GM12878 (cell line): ENCODE results near the gene JDP2.
A peak's percentile ranks its signal among the peaks of the same experiment; 100 is the strongest.

ENCODE experiments used
- CBX3 ChIP-seq: fragments of 200-600 bp; sonication (generic); IDR thresholded peaks from 2 replicates; pipeline ENCODE4 v1.6.1; 2016; ENCODE audit warnings: low read depth, borderline replicate concordance
- CEBPB ChIP-seq, 2 experiments: fragments of 150-350 bp in 1 of 2; IDR thresholded peaks; 2 replicates each; pipeline ENCODE4 v1.6.1; 2012 to 2014; ENCODE audit warnings: low read depth in 2 of 2, low read length in 2 of 2, borderline replicate concordance in 1 of 2, inconsistent platforms in 1 of 2
- EZH2 ChIP-seq: IDR thresholded peaks from 2 replicates; pipeline ENCODE4 v1.6.1; 2012; ENCODE audit warnings: low read depth, mild to moderate bottlenecking, control low read depth, inconsistent platforms, low read length, borderline replicate concordance; ENCODE audit not compliant: control insufficient read depth
- HDAC6 ChIP-seq: fragments of 200-600 bp; sonication (generic); IDR thresholded peaks from one replicate; pipeline ENCODE4 v1.8.0; 2017; ENCODE audit warnings: antibody characterized with exemption; ENCODE audit not compliant: unreplicated experiment
- POLR2A ChIP-seq: IDR thresholded peaks from 2 replicates; pipeline ENCODE4 v1.6.1; 2011; ENCODE audit warnings: low read depth, mild to moderate bottlenecking, low read length
- POLR2AphosphoS5 ChIP-seq: IDR thresholded peaks from 2 replicates; pipeline ENCODE4 v1.6.1; 2011; ENCODE audit warnings: mild to moderate bottlenecking, low read length, inconsistent platforms
- RCOR1 ChIP-seq: conservative IDR thresholded peaks from 2 replicates; pipeline ENCODE4 v1.6.1; 2012; ENCODE audit warnings: low read depth, low read length, improper control_type of control experiment
- TCF3 ChIP-seq: IDR thresholded peaks from 2 replicates; pipeline ENCODE4 v1.6.1; 2012; ENCODE audit warnings: low read depth, mild to moderate bottlenecking, low read length, borderline replicate concordance; ENCODE audit not compliant: insufficient read depth
- YY1 ChIP-seq: IDR thresholded peaks from 2 replicates; pipeline ENCODE4 v1.6.1; 2011; ENCODE audit warnings: low read depth, mild to moderate bottlenecking, low read length
- TF ChIP-seq, protein P1 (sequence below), 3 experiments: IDR thresholded peaks in 2 of 3; conservative IDR thresholded peaks in 1 of 3; 2 replicates each; pipeline ENCODE4 v1.5.1; 2011; ENCODE audit warnings: low read depth in 3 of 3, low read length in 3 of 3, mild to moderate bottlenecking in 3 of 3, control low read depth in 2 of 3, moderate library complexity in 2 of 3, inconsistent platforms in 1 of 3, mixed read lengths in 1 of 3; ENCODE audit not compliant: control insufficient read depth in 2 of 3, insufficient read depth in 1 of 3; ENCODE audit errors: extremely low read depth in 1 of 3
- TF ChIP-seq, protein P2 (sequence below): fragments of 450-650 bp; IDR thresholded peaks from 2 replicates; pipeline ENCODE4 v1.6.1; 2016; ENCODE audit warnings: mild to moderate bottlenecking, moderate library complexity, borderline replicate concordance
- TF ChIP-seq, protein P3 (sequence below): fragments of 450-650 bp; IDR thresholded peaks from 2 replicates; pipeline ENCODE4 v1.6.1; 2016; ENCODE audit warnings: mild to moderate bottlenecking
- TF ChIP-seq, protein P4 (sequence below): fragments of 450-650 bp; IDR thresholded peaks from 2 replicates; pipeline ENCODE4 v1.6.1; 2017; ENCODE audit warnings: mild to moderate bottlenecking

DNA sequence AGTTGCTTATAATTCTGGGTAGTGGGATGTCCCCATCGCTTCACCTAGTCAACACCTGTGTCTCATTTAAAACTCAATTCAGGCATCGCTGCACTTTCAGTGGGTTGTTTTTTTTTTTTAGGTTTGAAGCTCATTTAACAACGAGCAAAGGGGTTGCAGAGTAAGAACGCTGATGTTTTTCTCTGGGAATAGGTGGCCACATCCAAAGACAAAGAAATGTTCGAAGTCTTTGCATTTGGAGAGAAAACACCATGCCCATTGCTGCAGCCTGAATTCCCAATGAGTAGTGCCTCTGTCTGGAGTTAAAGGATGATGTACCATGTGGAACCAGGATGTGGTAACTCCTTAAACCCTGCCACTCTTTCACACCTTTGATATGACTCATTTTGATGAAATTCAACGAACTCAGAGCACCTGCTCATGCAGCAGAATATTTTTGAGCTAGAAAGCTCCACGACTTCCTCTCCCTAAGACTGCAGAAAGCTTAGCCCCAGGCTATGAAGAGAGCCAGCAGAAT is 59.4 kb downstream of the JDP2 start:
- no peak for TF ChIP-seq YY1
- no peak for TF ChIP-seq POLR2A
- no peak for TF ChIP-seq EZH2
- TF ChIP-seq, protein P1, sequence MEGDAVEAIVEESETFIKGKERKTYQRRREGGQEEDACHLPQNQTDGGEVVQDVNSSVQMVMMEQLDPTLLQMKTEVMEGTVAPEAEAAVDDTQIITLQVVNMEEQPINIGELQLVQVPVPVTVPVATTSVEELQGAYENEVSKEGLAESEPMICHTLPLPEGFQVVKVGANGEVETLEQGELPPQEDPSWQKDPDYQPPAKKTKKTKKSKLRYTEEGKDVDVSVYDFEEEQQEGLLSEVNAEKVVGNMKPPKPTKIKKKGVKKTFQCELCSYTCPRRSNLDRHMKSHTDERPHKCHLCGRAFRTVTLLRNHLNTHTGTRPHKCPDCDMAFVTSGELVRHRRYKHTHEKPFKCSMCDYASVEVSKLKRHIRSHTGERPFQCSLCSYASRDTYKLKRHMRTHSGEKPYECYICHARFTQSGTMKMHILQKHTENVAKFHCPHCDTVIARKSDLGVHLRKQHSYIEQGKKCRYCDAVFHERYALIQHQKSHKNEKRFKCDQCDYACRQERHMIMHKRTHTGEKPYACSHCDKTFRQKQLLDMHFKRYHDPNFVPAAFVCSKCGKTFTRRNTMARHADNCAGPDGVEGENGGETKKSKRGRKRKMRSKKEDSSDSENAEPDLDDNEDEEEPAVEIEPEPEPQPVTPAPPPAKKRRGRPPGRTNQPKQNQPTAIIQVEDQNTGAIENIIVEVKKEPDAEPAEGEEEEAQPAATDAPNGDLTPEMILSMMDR (IDR thresholded peaks at IDR 0.05 in 2 of 3, conservative IDR thresholded peaks at IDR 0.05 in 1 of 3; ENCODE audit: control insufficient read depth in 2 of 3, extremely low read depth in 1 of 3, insufficient read depth in 1 of 3, low read depth in 3 of 3, low read length in 3 of 3), result no peak
- TF ChIP-seq TCF3, result peak; percentile 93
- TF ChIP-seq POLR2AphosphoS5, result no peak
- no peak for TF ChIP-seq CBX3
- TF ChIP-seq, protein P2, sequence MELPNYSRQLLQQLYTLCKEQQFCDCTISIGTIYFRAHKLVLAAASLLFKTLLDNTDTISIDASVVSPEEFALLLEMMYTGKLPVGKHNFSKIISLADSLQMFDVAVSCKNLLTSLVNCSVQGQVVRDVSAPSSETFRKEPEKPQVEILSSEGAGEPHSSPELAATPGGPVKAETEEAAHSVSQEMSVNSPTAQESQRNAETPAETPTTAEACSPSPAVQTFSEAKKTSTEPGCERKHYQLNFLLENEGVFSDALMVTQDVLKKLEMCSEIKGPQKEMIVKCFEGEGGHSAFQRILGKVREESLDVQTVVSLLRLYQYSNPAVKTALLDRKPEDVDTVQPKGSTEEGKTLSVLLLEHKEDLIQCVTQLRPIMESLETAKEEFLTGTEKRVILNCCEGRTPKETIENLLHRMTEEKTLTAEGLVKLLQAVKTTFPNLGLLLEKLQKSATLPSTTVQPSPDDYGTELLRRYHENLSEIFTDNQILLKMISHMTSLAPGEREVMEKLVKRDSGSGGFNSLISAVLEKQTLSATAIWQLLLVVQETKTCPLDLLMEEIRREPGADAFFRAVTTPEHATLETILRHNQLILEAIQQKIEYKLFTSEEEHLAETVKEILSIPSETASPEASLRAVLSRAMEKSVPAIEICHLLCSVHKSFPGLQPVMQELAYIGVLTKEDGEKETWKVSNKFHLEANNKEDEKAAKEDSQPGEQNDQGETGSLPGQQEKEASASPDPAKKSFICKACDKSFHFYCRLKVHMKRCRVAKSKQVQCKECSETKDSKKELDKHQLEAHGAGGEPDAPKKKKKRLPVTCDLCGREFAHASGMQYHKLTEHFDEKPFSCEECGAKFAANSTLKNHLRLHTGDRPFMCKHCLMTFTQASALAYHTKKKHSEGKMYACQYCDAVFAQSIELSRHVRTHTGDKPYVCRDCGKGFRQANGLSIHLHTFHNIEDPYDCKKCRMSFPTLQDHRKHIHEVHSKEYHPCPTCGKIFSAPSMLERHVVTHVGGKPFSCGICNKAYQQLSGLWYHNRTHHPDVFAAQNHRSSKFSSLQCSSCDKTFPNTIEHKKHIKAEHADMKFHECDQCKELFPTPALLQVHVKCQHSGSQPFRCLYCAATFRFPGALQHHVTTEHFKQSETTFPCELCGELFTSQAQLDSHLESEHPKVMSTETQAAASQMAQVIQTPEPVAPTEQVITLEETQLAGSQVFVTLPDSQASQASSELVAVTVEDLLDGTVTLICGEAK, result no peak
- TF ChIP-seq RCOR1, result no peak
- TF ChIP-seq CEBPB (IDR thresholded peaks at IDR 0.05; ENCODE audit: borderline replicate concordance in 1 of 2, low read depth in 2 of 2, low read length in 2 of 2), result peak in 1 of 2 experiments; percentile 59; a peak in 1 of 4 replicates
- TF ChIP-seq, protein P3, sequence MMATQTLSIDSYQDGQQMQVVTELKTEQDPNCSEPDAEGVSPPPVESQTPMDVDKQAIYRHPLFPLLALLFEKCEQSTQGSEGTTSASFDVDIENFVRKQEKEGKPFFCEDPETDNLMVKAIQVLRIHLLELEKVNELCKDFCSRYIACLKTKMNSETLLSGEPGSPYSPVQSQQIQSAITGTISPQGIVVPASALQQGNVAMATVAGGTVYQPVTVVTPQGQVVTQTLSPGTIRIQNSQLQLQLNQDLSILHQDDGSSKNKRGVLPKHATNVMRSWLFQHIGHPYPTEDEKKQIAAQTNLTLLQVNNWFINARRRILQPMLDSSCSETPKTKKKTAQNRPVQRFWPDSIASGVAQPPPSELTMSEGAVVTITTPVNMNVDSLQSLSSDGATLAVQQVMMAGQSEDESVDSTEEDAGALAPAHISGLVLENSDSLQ, result peak; percentile 63
- TF ChIP-seq, protein P4, sequence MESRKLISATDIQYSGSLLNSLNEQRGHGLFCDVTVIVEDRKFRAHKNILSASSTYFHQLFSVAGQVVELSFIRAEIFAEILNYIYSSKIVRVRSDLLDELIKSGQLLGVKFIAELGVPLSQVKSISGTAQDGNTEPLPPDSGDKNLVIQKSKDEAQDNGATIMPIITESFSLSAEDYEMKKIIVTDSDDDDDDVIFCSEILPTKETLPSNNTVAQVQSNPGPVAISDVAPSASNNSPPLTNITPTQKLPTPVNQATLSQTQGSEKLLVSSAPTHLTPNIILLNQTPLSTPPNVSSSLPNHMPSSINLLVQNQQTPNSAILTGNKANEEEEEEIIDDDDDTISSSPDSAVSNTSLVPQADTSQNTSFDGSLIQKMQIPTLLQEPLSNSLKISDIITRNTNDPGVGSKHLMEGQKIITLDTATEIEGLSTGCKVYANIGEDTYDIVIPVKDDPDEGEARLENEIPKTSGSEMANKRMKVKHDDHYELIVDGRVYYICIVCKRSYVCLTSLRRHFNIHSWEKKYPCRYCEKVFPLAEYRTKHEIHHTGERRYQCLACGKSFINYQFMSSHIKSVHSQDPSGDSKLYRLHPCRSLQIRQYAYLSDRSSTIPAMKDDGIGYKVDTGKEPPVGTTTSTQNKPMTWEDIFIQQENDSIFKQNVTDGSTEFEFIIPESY, result no peak
- TF ChIP-seq HDAC6, result no peak
